GM21619 (cell line): ENCODE results near the gene PPP4R3B.
"Not testable (repeated sequence)": the region's sequence is repeated elsewhere in the genome, so short reads cannot be mapped to it uniquely, and the experiment has no call there.

Experiments used
- ATAC-seq: cut with Tn5 transposase; IDR thresholded peaks from one replicate; pipeline ENCODE4 v1.9.1; 2021; ENCODE audit not compliant: unreplicated experiment

PPP4R3B gene

DNA sequence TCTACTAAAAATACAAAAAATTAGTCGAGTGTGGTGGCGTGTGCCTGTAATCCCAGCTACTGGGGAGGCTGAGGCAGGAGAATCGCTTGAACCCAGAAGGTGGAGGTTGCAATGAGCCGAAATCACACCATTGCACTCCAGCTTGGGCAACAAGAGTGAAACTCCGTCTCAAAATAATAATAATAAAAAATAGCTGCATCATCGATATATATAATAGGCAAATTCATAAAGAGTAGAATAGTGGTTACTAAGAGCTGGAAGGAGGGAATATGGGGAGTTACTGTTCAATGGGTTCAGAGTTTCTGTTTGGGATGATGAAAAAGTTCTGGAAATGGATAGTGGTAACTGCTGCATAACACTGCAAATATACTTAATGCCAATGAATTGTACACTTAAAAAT is 20.6 kb downstream of the PPP4R3B start:
- not testable (repeated sequence) for ATAC-seq

DNA sequence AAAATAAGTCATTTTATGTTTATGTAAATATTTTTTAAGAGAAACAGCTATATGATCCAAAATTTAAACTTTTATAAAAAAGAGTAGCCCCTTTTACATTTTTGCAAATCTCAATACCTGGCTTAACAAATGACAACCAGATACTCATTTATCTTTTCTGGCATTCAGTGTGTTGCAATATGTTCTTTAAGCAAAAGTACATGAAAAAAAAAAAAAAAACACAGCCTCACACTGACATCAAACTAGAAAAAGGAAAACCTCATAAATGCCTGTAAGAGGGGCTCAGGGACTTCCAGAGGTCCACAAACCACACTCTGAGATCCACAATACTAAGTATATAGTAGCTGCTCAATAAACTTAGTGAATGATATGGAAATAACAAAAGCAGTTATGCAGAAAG is 21.9 kb downstream of the PPP4R3B start:
- ATAC-seq, result no peak

- ATAC-seq, result no peak
Observed at GRCh38 chr2:55592130-55592529, 25.3 kb downstream of the PPP4R3B start.

DNA sequence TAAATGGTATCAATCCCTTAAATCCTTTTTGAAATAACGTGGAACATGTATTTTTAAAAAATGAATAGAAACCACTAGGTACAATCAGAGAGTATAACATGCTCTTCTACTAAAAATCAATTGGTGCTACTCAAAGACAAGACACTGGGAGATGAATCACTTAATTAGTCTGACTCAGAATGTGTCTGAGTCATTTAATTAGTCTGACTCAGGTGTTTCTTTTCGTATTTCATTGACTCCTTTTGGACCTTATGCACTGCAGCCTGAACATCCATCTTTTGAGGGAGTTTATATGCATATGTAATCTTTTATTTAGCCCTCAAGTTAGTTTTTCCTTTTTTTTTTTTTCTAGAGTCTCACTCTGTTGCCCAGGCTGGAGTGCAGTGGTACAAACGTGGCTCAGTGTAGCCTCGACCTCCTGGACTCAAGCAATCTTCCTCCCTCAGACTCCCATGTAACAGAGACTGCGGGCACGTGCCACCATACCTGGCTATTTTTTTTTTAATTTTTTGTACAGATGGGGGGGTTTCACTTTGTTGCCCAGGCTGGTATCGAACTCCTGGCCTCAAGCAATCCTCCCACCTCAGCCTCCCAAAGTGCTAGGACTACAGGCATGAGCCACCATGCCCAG is 26.5 kb downstream of the PPP4R3B start:
- ATAC-seq, result no peak

DNA sequence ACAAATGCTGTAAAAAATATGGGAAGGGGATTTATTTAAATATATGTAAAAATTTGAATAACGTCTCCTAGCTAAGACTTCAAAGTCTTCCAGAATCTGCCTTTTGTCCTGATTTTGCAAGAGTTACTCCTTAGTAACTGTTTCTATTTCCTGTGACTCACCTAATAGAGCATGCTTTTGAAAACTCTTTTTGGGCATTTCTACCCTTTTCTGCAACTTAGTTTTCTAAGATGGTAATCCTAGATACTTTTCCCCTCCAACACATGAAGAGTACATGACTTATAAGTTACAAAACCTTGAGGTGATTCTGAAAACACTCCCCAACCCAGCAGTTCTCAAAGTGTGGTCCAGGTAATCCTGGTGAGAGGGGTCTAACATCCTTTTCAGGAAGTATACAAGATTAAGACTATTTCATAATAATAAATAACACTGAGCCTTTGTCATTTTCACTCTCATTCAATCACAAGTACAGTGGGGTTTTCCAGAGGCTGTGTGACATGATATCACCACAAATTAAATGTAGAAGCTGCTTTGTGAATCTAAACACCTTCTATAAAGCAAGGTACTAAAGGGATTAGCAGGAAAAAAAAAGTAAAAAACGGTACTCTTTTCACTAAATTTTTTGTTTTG is 31.9 kb downstream of the PPP4R3B start:
- no peak for ATAC-seq

DNA sequence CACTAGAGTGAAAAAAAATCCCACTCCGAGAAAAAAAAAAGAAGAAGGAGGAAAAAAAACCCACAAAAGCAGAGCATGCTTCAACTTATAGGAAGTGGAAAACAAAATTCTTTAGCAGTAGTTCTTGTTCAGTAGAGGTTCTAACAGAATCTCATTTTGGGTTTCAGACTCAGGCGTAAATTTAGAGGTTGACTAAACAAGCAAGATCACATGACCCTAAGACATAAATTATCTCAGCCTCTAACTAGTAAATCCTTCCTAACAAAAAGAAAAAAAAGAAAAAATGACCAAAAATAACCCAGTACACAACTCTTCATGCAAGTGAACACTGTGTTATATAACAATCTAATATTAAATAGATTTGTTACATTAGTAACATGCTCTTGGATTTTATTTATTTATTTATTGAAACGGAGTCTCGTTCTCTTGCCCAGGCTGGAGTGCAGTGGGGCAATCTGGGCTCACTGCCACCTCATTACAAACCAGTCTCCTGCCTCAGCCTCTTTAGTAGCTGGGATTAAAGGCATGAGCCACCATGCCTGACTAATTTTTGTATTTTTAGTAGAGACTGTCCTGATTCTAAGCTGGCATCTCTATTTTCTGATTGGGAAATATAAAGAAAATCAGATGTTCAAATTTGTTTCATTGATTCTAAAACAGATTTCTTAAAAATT is 35.4 kb downstream of the PPP4R3B start:
- no peak for ATAC-seq

- ATAC-seq, result no peak
Observed at GRCh38 chr2:55581435-55581834, 36.0 kb downstream of the PPP4R3B start.

DNA sequence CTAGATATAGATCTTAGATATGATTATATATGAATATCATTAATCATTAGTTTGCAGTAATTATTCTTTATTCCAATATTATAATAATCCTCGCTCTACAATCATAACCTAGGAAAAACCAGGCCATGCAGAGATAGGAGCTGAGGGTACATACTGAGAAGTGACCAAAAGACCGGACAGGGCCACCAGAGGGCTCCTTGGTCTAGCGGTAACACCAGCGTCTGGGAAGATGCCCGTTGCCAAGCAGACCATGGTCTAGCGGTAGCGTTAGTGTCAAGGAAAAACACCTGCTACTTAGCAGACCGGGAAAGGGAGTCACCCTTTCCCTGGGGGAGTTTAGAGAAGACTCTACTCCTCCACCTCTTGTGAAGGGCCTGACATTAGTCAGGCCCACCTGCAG is 48.4 kb downstream of the PPP4R3B start:
- not testable (repeated sequence) for ATAC-seq

GRCh38 chr2:55567298-55567697 is 50.1 kb downstream of the PPP4R3B start:
- ATAC-seq, result no peak

DNA sequence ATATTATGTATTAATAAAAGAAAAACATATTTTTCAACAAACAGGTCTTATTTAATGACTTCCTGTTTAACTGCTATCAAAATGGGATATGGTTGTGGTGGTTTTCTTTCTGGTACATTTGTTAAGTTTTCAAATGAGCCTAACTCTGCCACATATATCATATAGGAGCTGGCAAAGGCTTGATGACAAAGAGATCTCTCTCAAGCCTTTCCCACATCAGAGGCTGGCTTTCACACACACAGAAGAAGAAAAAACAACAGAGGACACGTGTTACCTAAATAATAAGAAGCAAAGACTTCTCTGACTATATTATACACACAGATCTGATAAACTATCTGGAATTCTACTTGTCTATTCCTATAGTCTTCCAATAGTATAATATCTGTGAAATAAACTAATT is 51.8 kb downstream of the PPP4R3B start:
- ATAC-seq, result no peak

GRCh38 chr2:55560855-55561254 is 56.6 kb downstream of the PPP4R3B start:
- no peak for ATAC-seq

DNA sequence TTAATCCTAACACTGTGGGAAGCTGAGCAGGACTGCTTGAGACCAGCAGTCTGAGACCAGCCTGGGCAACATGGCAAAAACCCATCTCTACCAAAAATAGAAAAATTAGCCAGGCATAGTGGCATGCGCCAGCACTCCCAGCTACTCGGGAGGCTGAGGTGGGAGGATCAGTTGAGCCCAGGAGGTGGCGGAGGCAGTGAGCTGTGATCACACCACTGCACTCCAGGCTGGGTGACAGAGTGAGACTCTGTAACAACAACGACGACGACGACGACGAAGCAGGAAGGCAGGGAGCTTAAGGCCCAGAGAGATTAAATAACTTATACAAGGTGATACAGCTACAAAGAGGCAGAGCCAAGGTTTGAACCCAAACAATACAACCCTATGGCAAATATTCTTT is 60.6 kb downstream of the PPP4R3B start:
- ATAC-seq, result no peak

DNA sequence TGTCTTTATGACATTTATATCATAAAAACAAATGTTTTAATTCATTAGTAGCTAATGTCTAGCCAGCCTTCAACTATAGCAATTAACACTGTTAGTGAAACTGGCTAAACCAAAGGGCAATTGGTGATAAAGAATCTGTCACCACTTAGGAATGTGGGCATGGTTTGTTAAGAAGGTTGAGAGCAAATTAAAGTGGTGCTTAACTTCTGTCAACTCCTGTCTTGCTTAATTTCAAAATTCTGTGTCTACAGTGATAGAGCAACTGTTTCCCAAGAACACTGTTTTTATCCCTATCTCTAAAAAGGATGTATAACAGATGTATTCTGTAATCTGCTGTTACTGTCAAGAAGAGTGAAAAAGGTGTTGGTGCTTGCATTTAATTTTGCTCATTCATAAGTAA is 61.4 kb downstream of the PPP4R3B start:
- no peak for ATAC-seq

GRCh38 chr2:55553321-55553720 is 64.1 kb downstream of the PPP4R3B start:
- ATAC-seq, result no peak

GRCh38 chr2:55550368-55551102 is 66.9 kb downstream of the PPP4R3B start:
- ATAC-seq, result no peak

- ATAC-seq, result not testable (repeated sequence)
Observed at GRCh38 chr2:55547679-55548078, 69.7 kb downstream of the PPP4R3B start.

- no peak for ATAC-seq
Observed at GRCh38 chr2:55547001-55547400, 70.4 kb downstream of the PPP4R3B start.

DNA sequence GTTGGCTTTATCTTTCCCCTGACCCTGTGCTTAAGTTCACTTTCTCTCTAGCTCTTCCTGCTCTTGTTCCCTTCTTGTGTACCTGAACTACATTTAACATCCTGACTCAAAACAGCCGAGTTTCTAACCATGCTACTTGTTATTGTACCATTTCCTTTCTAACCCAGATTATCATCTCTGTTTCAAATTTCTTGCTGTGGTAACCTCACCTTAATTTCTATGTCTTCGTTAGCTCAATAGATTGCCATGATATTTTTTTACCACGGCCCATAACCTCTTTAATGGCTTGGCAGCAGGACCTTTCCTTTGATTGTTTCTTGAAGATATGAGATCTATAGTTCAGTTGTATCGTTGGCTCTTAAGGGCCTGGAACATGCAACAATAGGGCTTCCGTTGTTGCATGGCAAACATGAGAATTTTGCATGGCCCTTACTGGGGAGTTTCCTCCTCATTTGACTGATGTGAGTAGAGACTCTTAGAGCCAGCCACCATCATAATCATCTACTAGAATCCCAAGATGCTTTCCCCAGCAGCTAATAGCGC is 86.8 kb downstream of the PPP4R3B start:
- ATAC-seq, result no peak

- no peak for ATAC-seq
Observed at GRCh38 chr2:55526174-55526573, 91.2 kb downstream of the PPP4R3B start.

- ATAC-seq, result no peak
Observed at GRCh38 chr2:55524884-55525437, 92.5 kb downstream of the PPP4R3B start.
